Astrocyte (in vitro differentiated cells and primary cell): ENCODE data around the gene AKR1A1.

Source experiments
- EZH2 ChIP-seq: IDR thresholded peaks from 2 replicates; pipeline ENCODE4 v1.6.1; 2012; ENCODE audit warnings: mild to moderate bottlenecking, low read length, inconsistent platforms; ENCODE audit not compliant: insufficient read depth
- TF ChIP-seq, protein P1 (sequence below): IDR thresholded peaks from 2 replicates; pipeline ENCODE4 v1.5.1; 2011; ENCODE audit warnings: low read depth, mild to moderate bottlenecking, inconsistent platforms, low read length, moderate library complexity; ENCODE audit not compliant: insufficient read depth

DNA sequence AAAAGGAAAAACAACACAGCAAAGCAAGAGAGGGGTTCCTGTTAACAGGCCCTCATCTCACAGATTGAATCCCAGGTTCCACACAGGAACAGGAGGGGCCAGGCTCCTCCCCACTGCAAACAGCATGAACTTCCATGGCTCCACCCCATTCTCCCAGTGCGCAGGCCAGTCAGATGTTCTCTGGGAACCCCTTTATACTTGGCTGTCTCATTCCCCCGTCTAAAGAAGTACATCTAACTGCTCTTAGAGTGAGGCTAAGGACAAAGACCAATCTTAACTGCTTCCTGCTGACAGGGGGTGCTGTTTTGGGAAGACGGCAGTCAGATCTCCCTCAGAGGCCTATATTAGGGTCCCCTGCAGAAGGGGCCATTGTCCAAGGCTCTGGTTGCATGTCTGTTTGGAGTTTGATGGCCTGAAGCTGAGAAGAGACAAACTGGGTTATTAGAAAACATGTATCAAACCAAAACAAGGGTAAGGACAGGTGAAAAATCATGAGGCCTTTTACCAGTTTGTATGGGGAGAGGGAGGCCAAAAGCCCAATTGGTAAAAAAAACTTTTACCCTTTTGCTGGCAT is 22.7 kb downstream of the AKR1A1 start:
- TF ChIP-seq, protein P1, sequence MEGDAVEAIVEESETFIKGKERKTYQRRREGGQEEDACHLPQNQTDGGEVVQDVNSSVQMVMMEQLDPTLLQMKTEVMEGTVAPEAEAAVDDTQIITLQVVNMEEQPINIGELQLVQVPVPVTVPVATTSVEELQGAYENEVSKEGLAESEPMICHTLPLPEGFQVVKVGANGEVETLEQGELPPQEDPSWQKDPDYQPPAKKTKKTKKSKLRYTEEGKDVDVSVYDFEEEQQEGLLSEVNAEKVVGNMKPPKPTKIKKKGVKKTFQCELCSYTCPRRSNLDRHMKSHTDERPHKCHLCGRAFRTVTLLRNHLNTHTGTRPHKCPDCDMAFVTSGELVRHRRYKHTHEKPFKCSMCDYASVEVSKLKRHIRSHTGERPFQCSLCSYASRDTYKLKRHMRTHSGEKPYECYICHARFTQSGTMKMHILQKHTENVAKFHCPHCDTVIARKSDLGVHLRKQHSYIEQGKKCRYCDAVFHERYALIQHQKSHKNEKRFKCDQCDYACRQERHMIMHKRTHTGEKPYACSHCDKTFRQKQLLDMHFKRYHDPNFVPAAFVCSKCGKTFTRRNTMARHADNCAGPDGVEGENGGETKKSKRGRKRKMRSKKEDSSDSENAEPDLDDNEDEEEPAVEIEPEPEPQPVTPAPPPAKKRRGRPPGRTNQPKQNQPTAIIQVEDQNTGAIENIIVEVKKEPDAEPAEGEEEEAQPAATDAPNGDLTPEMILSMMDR = no peak
- no peak for TF ChIP-seq EZH2
